Natural killer cell (primary cell): ENCODE results near the gene LDHAL6A. TPM values are rescaled to one million over a fixed set of nuclear protein-coding genes. Genes with fewer than 3 reads are reported as not detected.

Experiments
- ATAC-seq, 3 donors: fragments of 150-1000 bp in 2 of 3; fragments of 200-7000 bp in 1 of 3; cut with Tn5 transposase; 1 replicate in 1 of 3; 2 replicates in 2 of 3; pipeline ENCODE4 v1.10.0; 2021; ENCODE audit warnings: mild to moderate bottlenecking in 2 of 3, moderate library complexity in 2 of 3
- DNase-seq, 2 donors: peaks; one replicate each; pipeline versions ENCODE4 v3.0.0 to v3.0.0-alpha.2; 2013 to 2021; ENCODE audit warnings: mixed read lengths in 1 of 2
- H3K27ac ChIP-seq: one replicate; pipeline ENCODE4 v1.5.1; 2013; ENCODE audit warnings: mild to moderate bottlenecking, low read length
- H3K27me3 ChIP-seq: one replicate; pipeline ENCODE4 v1.6.1; 2013; ENCODE audit warnings: low read length; ENCODE audit not compliant: control insufficient read depth, insufficient read depth
- H3K36me3 ChIP-seq: one replicate; pipeline ENCODE4 v1.6.1; 2013; ENCODE audit warnings: low read length; ENCODE audit not compliant: control insufficient read depth, insufficient read depth
- H3K4me1 ChIP-seq: one replicate; pipeline ENCODE4 v1.6.1; 2013; ENCODE audit warnings: low read length; ENCODE audit not compliant: control insufficient read depth, insufficient read depth
- H3K4me3 ChIP-seq: one replicate; pipeline ENCODE4 v1.5.1; 2013; ENCODE audit warnings: low read length
- H3K9me3 ChIP-seq: one replicate; pipeline ENCODE4 v1.6.1; 2013; ENCODE audit warnings: low read length; ENCODE audit not compliant: control insufficient read depth, insufficient read depth
- H3K27ac Mint-ChIP-seq, 2 donors: one replicate each; pipeline ENCODE4 v1.8.0; 2022; ENCODE audit warnings: mild to moderate bottlenecking in 2 of 2, mixed read lengths in 2 of 2, moderate library complexity in 1 of 2
- H3K27me3 Mint-ChIP-seq, 2 donors: one replicate each; pipeline ENCODE4 v1.8.0; 2022; ENCODE audit warnings: low read depth in 2 of 2, mixed read lengths in 2 of 2
- H3K36me3 Mint-ChIP-seq: one replicate; pipeline ENCODE4 v1.8.0; 2022; ENCODE audit warnings: mixed read lengths
- H3K4me1 Mint-ChIP-seq, 2 donors: one replicate each; pipeline ENCODE4 v1.8.0; 2022; ENCODE audit warnings: mixed read lengths in 2 of 2
- H3K4me3 Mint-ChIP-seq: one replicate; pipeline ENCODE4 v1.8.0; 2022; ENCODE audit warnings: mild to moderate bottlenecking, moderate library complexity, mixed read lengths
- H3K9me3 Mint-ChIP-seq, 2 donors: one replicate each; pipeline ENCODE4 v1.8.0; 2022; ENCODE audit warnings: mixed read lengths in 2 of 2
- WGBS: methylation state at CpG from one replicate; pipeline ENCODE4 v1.1.7; 2013; ENCODE audit warnings: missing lambda C conversion rate; ENCODE audit not compliant: insufficient coverage; 5-methylcytosine and 5-hydroxymethylcytosine counted together
- intact Hi-C: fragments of 100-400 bp; cut with micrococcal nuclease; formaldehyde crosslinking; loops from one replicate; pipeline ENCODE4 v1.14.2; 2022
- total RNA-seq, 4 donors: library from RNA; stranded (reverse); fragments of 120-200 nt in 1 of 4; gene quantifications; one replicate each; pipeline versions ENCODE4 v1.2.3 to v1.2.4, GENCODE V29; 2013 to 2022
- TF ChIP-seq, protein P1 (sequence below): fragments of 200-600 bp; IDR thresholded peaks from one replicate; pipeline ENCODE4 v1.8.0; 2022; ENCODE audit warnings: antibody characterized with exemption

The LDHAL6A gene
- total RNA-seq, 3 donors from 2014 or later (not counting 1 experiment from before 2014, with no cell fraction given): 0.15 to 0.82 (median 0.72) TPM

DNA sequence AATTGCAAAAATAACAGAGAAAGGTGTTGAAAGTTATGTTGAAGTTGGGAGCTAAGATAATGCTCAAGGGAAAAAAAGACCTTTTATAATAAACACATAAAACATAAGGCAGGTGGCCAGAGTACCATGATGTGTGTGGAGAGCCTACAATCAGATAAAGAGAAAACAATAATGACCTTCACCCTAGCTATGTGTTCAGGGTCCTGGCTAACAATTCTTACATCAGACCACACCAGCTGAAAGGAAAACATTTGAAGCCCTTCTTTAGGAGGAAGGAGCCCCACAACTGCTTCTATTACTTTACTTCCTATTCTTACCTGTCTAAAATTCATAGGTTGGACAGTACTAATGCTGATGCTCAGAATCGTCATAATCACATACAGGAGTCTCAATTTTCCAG is 68.6 kb downstream of the LDHAL6A start:
- Histone ChIP-seq H3K27me3 (no peaks in the 10 kb centered on the region), H3K36me3 (peaks cover 6% of the 10 kb centered on the region), H3K27ac (no peak overlapping the region), H3K4me3 (no peak overlapping the region), H3K4me1 (peaks cover 16% of the 10 kb centered on the region), H3K9me3 (no peaks in the 10 kb centered on the region)
- no peaks in the 10 kb centered on the region for H3K27me3 Mint-ChIP-seq
- no peaks in the 10 kb centered on the region for H3K9me3 Mint-ChIP-seq
- WGBS: 100% methylated on average over 1 of the region's 1 CpG
- ATAC-seq (no peak), DNase-seq (no peak)
- TF ChIP-seq, protein P1, sequence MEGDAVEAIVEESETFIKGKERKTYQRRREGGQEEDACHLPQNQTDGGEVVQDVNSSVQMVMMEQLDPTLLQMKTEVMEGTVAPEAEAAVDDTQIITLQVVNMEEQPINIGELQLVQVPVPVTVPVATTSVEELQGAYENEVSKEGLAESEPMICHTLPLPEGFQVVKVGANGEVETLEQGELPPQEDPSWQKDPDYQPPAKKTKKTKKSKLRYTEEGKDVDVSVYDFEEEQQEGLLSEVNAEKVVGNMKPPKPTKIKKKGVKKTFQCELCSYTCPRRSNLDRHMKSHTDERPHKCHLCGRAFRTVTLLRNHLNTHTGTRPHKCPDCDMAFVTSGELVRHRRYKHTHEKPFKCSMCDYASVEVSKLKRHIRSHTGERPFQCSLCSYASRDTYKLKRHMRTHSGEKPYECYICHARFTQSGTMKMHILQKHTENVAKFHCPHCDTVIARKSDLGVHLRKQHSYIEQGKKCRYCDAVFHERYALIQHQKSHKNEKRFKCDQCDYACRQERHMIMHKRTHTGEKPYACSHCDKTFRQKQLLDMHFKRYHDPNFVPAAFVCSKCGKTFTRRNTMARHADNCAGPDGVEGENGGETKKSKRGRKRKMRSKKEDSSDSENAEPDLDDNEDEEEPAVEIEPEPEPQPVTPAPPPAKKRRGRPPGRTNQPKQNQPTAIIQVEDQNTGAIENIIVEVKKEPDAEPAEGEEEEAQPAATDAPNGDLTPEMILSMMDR: no peak
- peak overlapping the region; percentile 67 to 81 for H3K27ac Mint-ChIP-seq
- H3K4me3 Mint-ChIP-seq: no peak overlapping the region
- peaks cover 54 to 55% of the 10 kb centered on the region in 2 donors for H3K4me1 Mint-ChIP-seq
- intact Hi-C loops: no loop called here
- H3K36me3 Mint-ChIP-seq: no peaks in the 10 kb centered on the region

DNA sequence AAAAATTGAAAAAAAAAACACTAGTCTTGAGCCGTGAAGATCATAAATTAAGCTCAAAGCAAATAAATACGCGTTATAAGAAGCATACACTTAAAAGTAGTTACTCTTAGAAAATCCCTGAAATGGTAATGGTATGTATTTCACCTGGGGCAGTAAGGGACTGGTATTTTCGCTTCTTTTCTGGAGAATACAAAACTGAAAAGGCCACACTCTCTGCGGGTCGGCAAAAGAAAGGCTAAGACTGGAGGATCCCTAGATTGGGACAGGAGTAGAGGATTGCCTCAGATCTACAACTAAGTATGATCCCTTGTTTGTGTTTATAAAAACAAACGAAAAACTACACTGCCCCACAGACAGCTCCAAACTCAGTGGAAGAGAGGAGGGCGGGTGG is 70.5 kb downstream of the LDHAL6A start:
- 0% methylated on average over 4 of the region's 8 CpGs for WGBS
- Mint-ChIP-seq H3K4me1 (peaks cover 43 to 45% of the 10 kb centered on the region in 2 donors), H3K27me3 (no peaks in the 10 kb centered on the region), H3K27ac (peak overlapping the region; percentile 100), H3K9me3 (no peaks in the 10 kb centered on the region), H3K4me3 (peak overlapping the region; percentile 99), H3K36me3 (no peaks in the 10 kb centered on the region)
- peaks cover 6% of the 10 kb centered on the region for H3K36me3 ChIP-seq
- peak overlapping the region; percentile 54 for H3K4me3 ChIP-seq
- intact Hi-C loops: loop anchor here (1.0 to 5.0 kb wide), 4 partner anchors 61 to 204 kb away; partner anchors contain the start of genes GTF2H1, HPS5, SPTY2D1 and UEVLD
- no peaks in the 10 kb centered on the region for H3K9me3 ChIP-seq
- TF ChIP-seq, protein P1: no peak
- H3K27me3 ChIP-seq: no peaks in the 10 kb centered on the region
- H3K4me1 ChIP-seq: peaks cover 16% of the 10 kb centered on the region
- peak overlapping the region; percentile 93 for H3K27ac ChIP-seq
- DNase-seq (no peak), ATAC-seq (no peak)

DNA sequence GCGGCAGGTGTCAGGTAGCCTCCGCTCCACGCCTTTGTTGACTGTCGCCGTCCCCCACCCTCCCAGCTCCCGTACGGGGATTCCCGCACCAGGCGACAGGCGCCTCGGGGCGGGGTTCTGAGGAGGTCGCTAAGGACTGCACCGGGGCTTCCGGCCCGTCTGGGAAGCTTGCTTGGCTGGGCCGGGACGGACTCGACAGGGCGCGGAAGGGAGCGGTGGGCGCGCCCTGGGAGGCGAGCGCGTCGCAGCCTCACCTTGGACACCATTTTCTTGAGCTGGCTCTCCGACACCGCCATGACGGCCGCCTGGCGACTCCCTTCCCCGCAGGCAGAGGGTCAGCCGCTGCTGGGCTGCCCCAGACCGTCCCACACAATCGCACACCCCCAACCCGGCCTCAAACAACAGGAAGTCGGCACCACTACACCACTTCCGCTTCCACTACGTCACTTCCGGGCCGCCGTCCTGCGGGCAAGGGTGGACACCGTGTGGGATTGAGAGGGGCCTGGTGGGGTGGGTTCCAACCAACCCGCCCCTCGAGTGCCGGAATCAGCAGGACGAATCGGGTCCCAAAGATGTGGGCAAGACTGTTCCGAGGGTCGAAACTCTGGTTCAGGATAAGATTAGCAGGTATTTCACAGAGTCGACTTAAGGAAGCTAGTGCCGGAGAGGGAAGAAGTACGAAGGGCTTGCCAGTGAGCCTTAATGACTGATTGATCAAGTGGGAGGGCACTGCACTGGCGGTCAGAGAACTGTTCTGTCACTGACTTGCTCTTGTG is 71.1 kb downstream of the LDHAL6A start, which contains the start of gene TSG101:
TSS of gene TSG101 (minus strand) at position 422 of the 776 bp plus-strand sequence. CDS start at position 296, 126 bp downstream.
- H3K27me3 ChIP-seq: no peaks in the 10 kb centered on the region
- intact Hi-C loops: loop anchor here (1.0 to 5.0 kb wide), 4 partner anchors 61 to 204 kb away; partner anchors contain the start of genes GTF2H1, HPS5, SPTY2D1 and UEVLD
- TF ChIP-seq, protein P1: no peak
- H3K9me3 ChIP-seq: no peaks in the 10 kb centered on the region
- no peaks in the 10 kb centered on the region for H3K27me3 Mint-ChIP-seq
- peak within 1 kb of the TSS; percentile 93 for H3K27ac ChIP-seq
- peak; percentile 78 to 94 (median 83) for ATAC-seq
- H3K4me1 ChIP-seq: peaks cover 16% of the 10 kb centered on the region
- under 1% methylated on average over 57 of the region's 57 CpGs for WGBS
- H3K9me3 Mint-ChIP-seq: no peaks in the 10 kb centered on the region
- H3K4me3 ChIP-seq: peak within 1 kb of the TSS; percentile 54
- H3K4me1 Mint-ChIP-seq: peaks cover 43 to 45% of the 10 kb centered on the region in 2 donors
- H3K27ac Mint-ChIP-seq: peak within 1 kb of the TSS; percentile 100
- H3K36me3 Mint-ChIP-seq: no peaks in the 10 kb centered on the region
- peak within 1 kb of the TSS; percentile 99 for H3K4me3 Mint-ChIP-seq
- H3K36me3 ChIP-seq: peaks cover 6% of the 10 kb centered on the region
- DNase-seq: peak; percentile 95
